Neural progenitor cell (in vitro differentiated cells): ENCODE data around the gene SRXN1.

Source experiments
- EZH2 ChIP-seq: fragments of 200-600 bp; sonication (generic); IDR thresholded peaks from 2 replicates; pipeline ENCODE4 v1.6.1; 2017; ENCODE audit warnings: antibody characterized with exemption, mild to moderate bottlenecking, moderate library complexity
- TF ChIP-seq, protein P1 (sequence below): fragments of 200-600 bp; sonication (generic); IDR thresholded peaks from 2 replicates; pipeline ENCODE4 v1.5.1; 2017; ENCODE audit warnings: antibody characterized with exemption, mild to moderate bottlenecking

DNA sequence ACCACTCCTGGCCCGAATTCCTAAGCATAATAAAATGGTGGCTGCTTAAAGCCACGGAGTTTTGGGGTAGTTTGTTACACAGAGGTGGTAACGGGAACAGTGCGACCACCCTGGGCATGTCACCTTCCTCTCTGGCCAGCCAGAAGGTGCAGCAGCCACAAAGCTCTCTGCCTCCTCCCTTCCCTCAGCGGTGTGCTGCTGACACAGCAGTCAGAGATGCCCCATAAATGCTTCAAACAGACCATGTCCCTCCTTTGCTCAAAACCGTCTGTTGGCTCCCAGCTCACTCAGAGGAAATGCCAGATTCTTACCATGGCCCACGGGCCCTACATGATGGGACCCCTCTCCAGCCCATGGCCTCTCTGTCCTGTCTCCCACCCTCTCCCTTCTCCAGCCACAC lies 30.8 kb downstream of the SRXN1 start:
- TF ChIP-seq, protein P1, sequence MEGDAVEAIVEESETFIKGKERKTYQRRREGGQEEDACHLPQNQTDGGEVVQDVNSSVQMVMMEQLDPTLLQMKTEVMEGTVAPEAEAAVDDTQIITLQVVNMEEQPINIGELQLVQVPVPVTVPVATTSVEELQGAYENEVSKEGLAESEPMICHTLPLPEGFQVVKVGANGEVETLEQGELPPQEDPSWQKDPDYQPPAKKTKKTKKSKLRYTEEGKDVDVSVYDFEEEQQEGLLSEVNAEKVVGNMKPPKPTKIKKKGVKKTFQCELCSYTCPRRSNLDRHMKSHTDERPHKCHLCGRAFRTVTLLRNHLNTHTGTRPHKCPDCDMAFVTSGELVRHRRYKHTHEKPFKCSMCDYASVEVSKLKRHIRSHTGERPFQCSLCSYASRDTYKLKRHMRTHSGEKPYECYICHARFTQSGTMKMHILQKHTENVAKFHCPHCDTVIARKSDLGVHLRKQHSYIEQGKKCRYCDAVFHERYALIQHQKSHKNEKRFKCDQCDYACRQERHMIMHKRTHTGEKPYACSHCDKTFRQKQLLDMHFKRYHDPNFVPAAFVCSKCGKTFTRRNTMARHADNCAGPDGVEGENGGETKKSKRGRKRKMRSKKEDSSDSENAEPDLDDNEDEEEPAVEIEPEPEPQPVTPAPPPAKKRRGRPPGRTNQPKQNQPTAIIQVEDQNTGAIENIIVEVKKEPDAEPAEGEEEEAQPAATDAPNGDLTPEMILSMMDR = no peak
- no peak for TF ChIP-seq EZH2
